GM12878 (cell line): Measurements from ENCODE around the gene OR6Q1. TPM values are rescaled to one million over a fixed set of nuclear protein-coding genes. Genes with fewer than 3 reads are reported as not detected.
A peak's percentile ranks its signal among the peaks of the same experiment; 100 is the strongest.

Experiments used
- ATAC-seq: fragments of 200-7000 bp; cut with Tn5 transposase; 3 replicates; pipeline ENCODE4 v1.9.1; 2020; ENCODE audit warnings: mild to moderate bottlenecking, moderate library complexity
- BruUV-seq: library from RNA; stranded (reverse); fragments of 400-500 nt; replicated peaks from 2 replicates; lab custom pipeline; 2021; lab: Mats Ljungman, UMichigan
- CTCF ChIA-PET: fragments of 300-600 bp; sonication (Branson Sonifier 250); formaldehyde crosslinking; extraction: SDS; loops from one replicate; lab custom pipeline; 2021; ENCODE audit warnings: inconsistent platforms; lab: Yijun Ruan, JAX
- POLR2A ChIA-PET: fragments of 350-600 bp; formaldehyde crosslinking; extraction: SDS; loops from one replicate; lab custom pipeline; 2021; ENCODE audit warnings: inconsistent platforms; lab: Charles Lee
- RAD21 ChIA-PET: fragments of 300-600 bp; sonication (Branson Sonifier 250); formaldehyde crosslinking; loops from one replicate; lab custom pipeline; 2023; ENCODE audit warnings: antibody characterized with exemption; ENCODE audit not compliant: unreplicated experiment; lab: Charles Lee
- SMC1A ChIA-PET: fragments of 300-600 bp; sonication (Branson Sonifier 250); formaldehyde crosslinking; loops from one replicate; lab custom pipeline; 2023; ENCODE audit not compliant: unreplicated experiment, uncharacterized antibody; lab: Charles Lee
- DNase-seq: peaks from one replicate; pipeline ENCODE4 v3.0.0-alpha.2; 2011; ENCODE audit warnings: low read depth, low spot score
- FAIRE-seq: peaks from 3 replicates; lab custom pipeline; 2011; peaks lifted over from hg19 to GRCh38; lab: Jason Lieb, UNC
- H2AFZ ChIP-seq: 2 replicates; pipeline ENCODE4 v1.6.0; 2011; ENCODE audit warnings: low read depth, low read length, control low read depth; ENCODE audit not compliant: control insufficient read depth
- H3K27ac ChIP-seq: 2 replicates; pipeline ENCODE4 v1.5.1; 2011; ENCODE audit warnings: control low read depth; ENCODE audit not compliant: control insufficient read depth, insufficient read depth
- H3K27me3 ChIP-seq, 2 experiments: replicated peaks in 1 of 2; 2 replicates each; pipeline versions ENCODE4 v1.6.0 to v1.6.1; 2011; ENCODE audit warnings: low read length in 1 of 2; ENCODE audit not compliant: control insufficient read depth in 2 of 2, insufficient read depth in 2 of 2
- H3K36me3 ChIP-seq, 2 experiments: 2 replicates each; pipeline ENCODE4 v1.5.1; 2011; ENCODE audit warnings: low read length in 1 of 2; ENCODE audit not compliant: control insufficient read depth in 2 of 2, insufficient read depth in 2 of 2
- H3K4me1 ChIP-seq: 2 replicates; pipeline ENCODE4 v1.6.1; 2011; ENCODE audit warnings: mild to moderate bottlenecking, low read length, moderate library complexity, mixed read lengths; ENCODE audit not compliant: control insufficient read depth, insufficient read depth
- H3K4me2 ChIP-seq: 2 replicates; pipeline ENCODE4 v1.6.0; 2011; ENCODE audit warnings: control low read depth; ENCODE audit not compliant: control insufficient read depth, insufficient read depth
- H3K4me3 ChIP-seq: fragments of 200-600 bp; sonication (generic); 2 replicates; pipeline ENCODE4 v1.5.1; 2016
- H3K79me2 ChIP-seq: 2 replicates; pipeline ENCODE4 v1.6.0; 2011; ENCODE audit warnings: low read length; ENCODE audit not compliant: control insufficient read depth, insufficient read depth
- H3K9ac ChIP-seq: 2 replicates; pipeline ENCODE4 v1.8.0; 2011; ENCODE audit warnings: low read length, control low read depth, mixed read lengths; ENCODE audit not compliant: control insufficient read depth, insufficient read depth
- H3K9me3 ChIP-seq: replicated peaks from 3 replicates; pipeline ENCODE4 v1.5.1; 2011; ENCODE audit warnings: mild to moderate bottlenecking, low read length; ENCODE audit not compliant: control insufficient read depth, insufficient read depth
- H4K20me1 ChIP-seq: 2 replicates; pipeline ENCODE4 v1.6.0; 2011; ENCODE audit not compliant: control insufficient read depth, insufficient read depth
- ATF2 ChIP-seq: IDR thresholded peaks from 2 replicates; pipeline ENCODE4 v1.6.1; 2012; ENCODE audit warnings: low read length, inconsistent platforms
- ATF7 ChIP-seq: fragments of 450-650 bp; IDR thresholded peaks from 2 replicates; pipeline ENCODE4 v1.6.1; 2016; ENCODE audit warnings: low read depth, mild to moderate bottlenecking
- BCL3 ChIP-seq: IDR thresholded peaks from 2 replicates; pipeline ENCODE4 v1.6.1; 2011; ENCODE audit warnings: borderline replicate concordance, low read depth, mild to moderate bottlenecking, moderate library complexity, low read length; ENCODE audit not compliant: insufficient read depth, poor library complexity, severe bottlenecking
- CHD4 ChIP-seq: fragments of 200-600 bp; sonication (generic); IDR thresholded peaks from 2 replicates; pipeline ENCODE4 v1.6.1; 2016; ENCODE audit warnings: mild to moderate bottlenecking
- EED ChIP-seq: sonication (generic); IDR thresholded peaks from 2 replicates; pipeline ENCODE4 v1.6.1; 2016; ENCODE audit warnings: antibody characterized with exemption, low read depth
- ETV6 ChIP-seq, 2 experiments: fragments of 450-650 bp in 1 of 2; IDR thresholded peaks in 1 of 2; conservative IDR thresholded peaks in 1 of 2; 2 replicates each; pipeline ENCODE4 v1.6.1; 2014; ENCODE audit warnings: antibody characterized with exemption in 1 of 2, borderline replicate concordance in 1 of 2, low read depth in 1 of 2, mild to moderate bottlenecking in 1 of 2, moderate library complexity in 1 of 2
- FOXK2 ChIP-seq: fragments of 450-650 bp; IDR thresholded peaks from 2 replicates; pipeline ENCODE4 v1.6.1; 2017; ENCODE audit warnings: mild to moderate bottlenecking, moderate library complexity
- MEF2B ChIP-seq: fragments of 450-650 bp; IDR thresholded peaks from 2 replicates; pipeline ENCODE4 v1.6.1; 2018; ENCODE audit warnings: mild to moderate bottlenecking, moderate library complexity; ENCODE audit not compliant: partially characterized antibody, poor library complexity, severe bottlenecking
- NR2C2 ChIP-seq: IDR thresholded peaks from 2 replicates; pipeline ENCODE4 v1.6.1; 2011; ENCODE audit warnings: borderline replicate concordance, low read depth; ENCODE audit not compliant: control insufficient read depth, insufficient read length
- RCOR1 ChIP-seq: conservative IDR thresholded peaks from 2 replicates; pipeline ENCODE4 v1.6.1; 2012; ENCODE audit warnings: low read depth, low read length, improper control_type of control experiment
- STAT1 ChIP-seq: fragments of 450-650 bp; conservative IDR thresholded peaks from 2 replicates; pipeline ENCODE4 v1.6.1; 2014; ENCODE audit warnings: antibody characterized with exemption, mild to moderate bottlenecking
- ZBTB4 ChIP-seq: fragments of 450-650 bp; formaldehyde crosslinking; IDR thresholded peaks from 2 replicates; pipeline ENCODE4 v1.4.0; 2022; ENCODE audit warnings: mild to moderate bottlenecking, moderate library complexity
- ZNF207 ChIP-seq: fragments of 450-650 bp; IDR thresholded peaks from 2 replicates; pipeline ENCODE4 v1.6.1; 2014; ENCODE audit warnings: antibody characterized with exemption, mild to moderate bottlenecking, borderline replicate concordance
- ZNF384 ChIP-seq: IDR thresholded peaks from 2 replicates; pipeline ENCODE4 v1.6.1; 2012; ENCODE audit warnings: low read depth, mild to moderate bottlenecking, low read length, improper control_type of control experiment, borderline replicate concordance
- WGBS: methylation state at CpG from one replicate; pipeline ENCODE4 v1.1.6; 2016; ENCODE audit warnings: low lambda C conversion rate; ENCODE audit not compliant: insufficient replicate concordance, insufficient coverage; ENCODE audit errors: missing lambda C conversion rate; 5-methylcytosine and 5-hydroxymethylcytosine counted together
- in situ Hi-C: fragments of 300-500 bp; cut with MboI; formaldehyde crosslinking; loops from 9 replicates; pipeline ENCODE4 v1.14.3; 2018; ENCODE audit warnings: mixed read lengths
- intact Hi-C: fragments of 100-400 bp; cut with micrococcal nuclease; formaldehyde crosslinking; loops from one replicate; pipeline ENCODE4 v1.14.2; 2022; ENCODE audit not compliant: unreplicated experiment
- polyA plus RNA-seq, 11 experiments: library from polyadenylated mRNA; depleted of rRNA in 4 of 11; unstranded in 6 of 11; stranded (reverse) in 5 of 11; fragments of >200 nt; fragmentation: Nextera tagmentation in 4 of 11; fragmentation: Illumina TruSeq in 1 of 11; extraction: Ambion mirVana in 4 of 11; extraction: Trizol in 1 of 11; gene quantifications; 1 replicate in 1 of 11; 2 replicates in 10 of 11; pipeline versions ENCODE4 v1.2.1 to v1.2.3, GENCODE V29; 2011 to 2016; ENCODE audit warnings: inconsistent platforms in 2 of 11, missing spikeins in 2 of 11, low read depth in 1 of 11
- total RNA-seq, 4 experiments: library from RNA; depleted of rRNA in 3 of 4; stranded (reverse); fragments of >200 nt in 3 of 4; fragmentation: Illumina TruSeq in 1 of 4; extraction: Trizol in 1 of 4; gene quantifications; 2 replicates each; pipeline versions ENCODE4 v1.2.1 to v1.2.3, GENCODE V29; 2013 to 2021

OR6Q1 gene
- total and polyA plus RNA-seq, 10 of the 15 experiments (the other 5 are each of a cell fraction or from before 2014, with no cell fraction given) = not detected

GRCh38 chr11:58060939-58061672 is 30.4 kb downstream of the OR6Q1 start (continued):
- TF ChIP-seq ETV6 (conservative IDR thresholded peaks at IDR 0.05 in 1 of 2, IDR thresholded peaks at IDR 0.05 in 1 of 2; ENCODE audit: borderline replicate concordance in 1 of 2, low read depth in 1 of 2) (no peak), ATF2 (no peak), STAT1 (no peak), NR2C2 (no peak)

GRCh38 chr11:58061813-58062212 is 31.1 kb downstream of the OR6Q1 start:
- no TSS peak for BruUV-seq
- Histone ChIP-seq H3K79me2 (no peaks in the 10 kb centered on the region), H3K4me1 (no peaks in the 10 kb centered on the region), H3K9ac (no peak overlapping the region), H3K9me3 (no peaks in the 10 kb centered on the region), H2AFZ (no peak overlapping the region), H3K27ac (no peak overlapping the region), H3K4me2 (no peak overlapping the region), H4K20me1 (no peaks in the 10 kb centered on the region), H3K4me3 (no peak overlapping the region), H3K27me3 (peaks cover 0 to 2% of the 10 kb centered on the region in 2 experiments; a peak in 2 of 4 replicates), H3K36me3 (no peaks in the 10 kb centered on the region)
- no peak for DNase-seq
- SMC1A ChIA-PET = interaction anchor here (0.6 kb wide), 1 partner anchor 309 kb away, joined by 3 read pairs; no protein-coding TSS in a partner anchor
- POLR2A ChIA-PET = no interaction called here
- intact Hi-C loops (no loop called here), in situ Hi-C loops (no loop called here)
- FAIRE-seq = no peak
- no peak for ATAC-seq
- CTCF ChIA-PET = no interaction called here
- 11% methylated on average over 6 of the region's 6 CpGs for WGBS
- RAD21 ChIA-PET = no interaction called here
- peak; percentile 44 for TF ChIP-seq BCL3
- no peak for TF ChIP-seq CHD4
- no peak for TF ChIP-seq ETV6 (conservative IDR thresholded peaks at IDR 0.05 in 1 of 2, IDR thresholded peaks at IDR 0.05 in 1 of 2; ENCODE audit: borderline replicate concordance in 1 of 2, low read depth in 1 of 2)
- TF ChIP-seq ZNF207 = no peak
- TF ChIP-seq ZBTB4 (CRISPR knock-in tag) = no peak
- no peak for TF ChIP-seq RCOR1
- TF ChIP-seq EED = no peak
- TF ChIP-seq ATF7 = peak; percentile 52; the same call in 1 of the 2 replicates
- no peak for TF ChIP-seq FOXK2
- TF ChIP-seq ZNF384 = no peak
- no peak for TF ChIP-seq MEF2B
- TF ChIP-seq NR2C2 = no peak
